ENCODE measurements around the gene KCND2.

The KCND2 gene

DNA sequence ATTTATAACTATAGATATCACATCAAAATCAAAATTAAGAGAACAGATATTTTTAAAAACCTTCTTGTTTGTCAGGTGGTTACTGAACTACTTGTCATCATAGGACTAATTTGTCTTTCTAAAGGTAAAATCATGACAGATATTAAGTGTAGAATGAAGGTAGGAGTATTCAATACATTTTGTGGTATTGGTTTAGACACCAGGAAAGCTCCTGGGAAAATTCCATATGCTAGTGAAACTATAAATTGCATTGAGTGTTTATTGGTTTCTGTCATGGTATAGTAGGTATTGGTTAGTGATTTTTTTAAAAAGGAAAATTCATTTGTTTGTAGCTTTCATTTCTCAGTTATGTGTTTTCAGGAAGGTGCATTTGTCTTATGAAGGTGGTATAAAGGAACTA lies 132.7 kb downstream of the KCND2 start:
- DNase-seq (ENCODE audit: low read depth in 1 of 2, low spot score in 1 of 2), result no peak

DNA sequence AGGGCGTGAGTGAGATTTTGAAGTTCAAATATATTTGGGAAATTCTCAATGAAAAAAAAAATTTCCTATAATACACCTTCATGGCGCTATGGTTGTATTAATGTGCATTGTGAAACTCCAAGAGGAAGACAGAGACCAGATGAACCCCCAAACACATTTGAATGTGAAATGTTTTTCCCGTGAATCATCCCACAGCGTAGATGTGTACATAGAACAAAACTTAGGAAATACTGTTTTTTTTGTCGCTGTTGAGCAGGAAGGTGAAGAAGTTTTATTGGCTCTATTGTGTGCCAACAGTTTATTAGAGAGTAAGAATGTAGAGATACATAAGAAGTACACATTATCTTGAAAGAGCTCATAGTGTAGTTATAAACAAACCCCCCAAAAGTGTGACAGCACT lies 134.0 kb downstream of the KCND2 start:
- no peak for DNase-seq (ENCODE audit: low read depth in 1 of 2, low spot score in 1 of 2)

DNA sequence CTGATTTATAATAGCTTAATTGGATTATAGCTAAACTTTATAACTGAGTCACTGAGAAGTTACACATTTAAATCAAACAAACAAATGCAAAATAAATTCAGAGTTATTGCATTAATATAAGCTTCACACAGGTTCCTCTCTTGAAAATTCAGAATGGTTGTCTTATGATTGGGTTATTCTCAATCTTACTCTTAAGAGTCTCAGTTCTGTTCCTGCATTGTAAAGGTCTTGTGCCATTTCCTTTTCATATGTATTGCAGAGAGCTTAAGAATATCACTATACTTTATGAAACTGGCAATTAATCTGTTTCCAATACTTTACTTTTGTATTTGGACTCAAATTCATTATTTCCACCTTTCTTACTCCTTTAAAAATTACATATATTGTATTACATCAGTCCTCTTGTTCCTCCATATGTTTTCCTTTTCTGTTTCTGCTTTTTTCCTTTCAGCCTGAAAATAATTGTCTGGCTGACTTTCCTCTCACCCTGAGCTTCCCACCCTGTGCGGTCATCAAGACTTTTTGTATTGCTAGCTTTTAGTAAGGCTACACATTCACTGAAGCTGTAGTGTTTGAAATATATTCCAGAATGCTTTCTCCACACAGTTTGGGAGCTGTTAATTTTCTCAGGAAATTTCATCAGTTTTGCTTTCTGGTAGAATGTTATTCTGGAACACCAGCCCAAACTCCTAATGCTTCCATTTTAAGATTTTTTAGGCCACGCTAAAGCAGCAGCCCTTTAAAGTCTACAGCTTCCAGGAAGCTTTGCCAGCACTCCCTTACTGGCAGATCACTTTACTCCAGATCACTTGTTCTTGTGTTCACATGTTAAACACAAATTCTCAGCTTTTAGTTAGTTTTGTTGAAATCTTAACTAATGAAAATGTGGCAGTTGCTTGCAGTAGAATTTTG lies 139.4 kb downstream of the KCND2 start:
- DNase-seq (ENCODE audit: low read depth in 1 of 2, low spot score in 1 of 2), result no peak

DNA sequence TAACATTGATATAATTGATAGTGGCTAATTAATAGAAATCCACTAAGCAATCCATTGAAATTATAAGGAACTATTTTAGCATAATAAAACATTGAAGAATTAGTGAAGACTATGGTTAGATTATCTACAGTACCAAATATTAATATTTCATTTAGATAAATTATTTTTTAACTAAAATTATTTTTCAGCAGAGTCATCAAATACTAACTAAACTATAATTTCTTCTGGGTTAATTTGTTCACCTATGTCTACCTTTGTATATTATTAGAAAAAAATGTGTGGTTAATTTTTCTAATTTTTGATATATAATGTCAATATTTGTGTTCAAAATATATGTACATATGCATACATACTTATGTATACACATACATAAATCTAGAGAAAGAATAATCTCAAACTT lies 140.2 kb downstream of the KCND2 start:
- no peak for DNase-seq (ENCODE audit: low read depth in 1 of 2, low spot score in 1 of 2)

DNA sequence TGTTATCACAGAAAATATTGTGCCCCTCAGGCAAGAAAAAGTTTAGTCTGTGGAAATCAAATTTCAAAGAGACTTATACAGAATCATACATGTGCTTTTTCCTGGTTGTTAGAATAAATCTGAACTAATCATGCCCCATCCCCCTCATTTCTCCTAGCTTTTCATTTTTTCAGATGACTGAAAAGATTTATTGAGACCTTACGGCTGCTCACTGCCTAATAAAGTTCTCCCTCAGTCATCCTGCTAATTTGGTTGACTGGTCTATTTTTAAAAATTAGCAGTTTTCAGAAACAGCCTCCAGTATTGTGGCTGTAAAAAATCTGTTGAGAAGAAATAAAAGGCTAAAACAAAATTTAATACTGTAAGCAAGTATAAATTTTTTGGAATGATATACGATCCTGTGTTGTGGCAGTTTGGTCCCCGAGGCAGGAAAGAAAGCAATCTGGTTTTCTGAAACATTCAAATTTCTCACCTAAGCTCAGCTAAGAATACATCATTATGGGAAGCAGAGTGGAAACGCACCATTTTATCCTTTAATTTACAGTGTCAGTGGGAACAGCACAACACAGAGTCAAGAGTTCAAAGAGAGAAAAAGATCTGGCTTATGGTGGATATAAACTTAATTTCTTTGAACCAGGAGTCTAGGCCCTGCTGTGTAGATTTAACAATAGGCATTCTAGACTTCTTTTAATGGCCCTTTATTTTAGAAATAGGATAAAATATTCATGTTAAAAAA lies 144.4 kb downstream of the KCND2 start:
- DNase-seq (ENCODE audit: low read depth in 1 of 2, low spot score in 1 of 2), result no peak

DNA sequence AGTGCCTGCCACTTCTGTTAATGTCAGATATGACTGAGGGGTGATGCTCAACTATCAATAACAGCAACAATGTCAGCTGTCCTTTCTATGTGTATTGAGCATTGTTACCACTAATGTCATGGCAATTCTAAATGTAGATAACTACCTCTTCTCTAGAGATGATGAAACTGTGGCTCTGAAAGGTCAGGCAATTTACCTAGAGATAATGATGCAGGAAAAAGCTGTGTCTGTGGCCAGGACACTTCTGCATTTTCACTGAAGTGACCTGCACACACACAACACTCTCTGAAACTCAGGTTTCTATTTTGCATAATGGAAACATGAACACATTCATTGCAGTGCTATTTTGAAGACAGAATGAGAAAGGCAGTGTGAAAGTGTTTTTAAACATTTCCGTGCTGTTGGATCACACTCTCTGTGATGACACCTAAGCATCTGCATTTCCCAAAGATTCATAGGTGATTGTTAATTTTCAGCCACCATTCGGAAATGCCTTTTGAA lies 148.2 kb downstream of the KCND2 start:
- DNase-seq (ENCODE audit: low read depth in 1 of 2, low spot score in 1 of 2), result no peak

DNA sequence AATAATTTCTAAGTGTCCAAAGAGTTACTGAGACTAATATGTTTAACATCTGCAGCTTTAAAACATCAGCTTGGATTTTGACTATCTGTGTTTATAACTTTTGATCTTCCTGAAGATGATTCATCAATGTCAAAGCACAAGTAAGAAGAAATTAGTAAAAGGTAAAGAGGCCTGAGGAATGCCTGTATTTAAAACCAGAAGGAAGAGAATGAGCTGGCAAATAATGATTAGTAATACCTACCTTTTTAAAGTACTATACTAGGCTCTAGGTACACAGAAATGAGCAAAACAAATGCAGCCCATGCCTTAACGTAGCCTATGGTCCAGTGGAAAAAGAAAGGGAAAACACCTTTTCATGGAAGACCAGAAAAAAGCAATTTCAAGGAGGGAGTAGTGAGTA lies 158.0 kb downstream of the KCND2 start:
- no peak for DNase-seq (ENCODE audit: low read depth in 1 of 2, low spot score in 1 of 2)

DNA sequence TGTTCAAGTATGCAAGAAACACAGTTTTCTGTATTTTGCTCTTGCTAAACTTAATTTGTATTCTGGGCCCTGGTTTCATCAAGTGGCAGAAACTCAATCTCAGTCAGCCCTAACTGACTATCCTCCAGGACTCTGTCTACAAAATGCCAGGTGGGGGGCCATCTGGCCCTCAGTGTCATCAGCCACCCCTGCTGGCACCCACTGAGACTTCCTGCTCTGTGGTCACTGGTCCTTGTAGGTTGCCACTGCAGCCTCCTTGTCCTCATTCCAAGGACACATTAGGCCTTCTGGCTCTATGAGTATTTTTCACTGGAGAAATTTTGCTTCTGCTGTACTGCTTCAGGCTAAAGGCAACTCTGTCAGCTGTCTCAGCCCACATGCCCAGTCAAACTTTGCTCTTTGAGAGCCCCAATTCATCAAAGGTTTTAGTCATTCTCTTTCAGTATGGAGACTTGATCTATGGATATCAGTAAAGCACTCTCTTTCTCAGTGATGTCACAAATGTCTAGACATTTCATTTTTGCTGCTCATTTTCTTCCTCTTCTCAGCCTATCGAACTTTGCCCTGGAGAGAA lies 163.6 kb downstream of the KCND2 start:
- no peak for DNase-seq (ENCODE audit: low read depth in 1 of 2, low spot score in 1 of 2)

DNA sequence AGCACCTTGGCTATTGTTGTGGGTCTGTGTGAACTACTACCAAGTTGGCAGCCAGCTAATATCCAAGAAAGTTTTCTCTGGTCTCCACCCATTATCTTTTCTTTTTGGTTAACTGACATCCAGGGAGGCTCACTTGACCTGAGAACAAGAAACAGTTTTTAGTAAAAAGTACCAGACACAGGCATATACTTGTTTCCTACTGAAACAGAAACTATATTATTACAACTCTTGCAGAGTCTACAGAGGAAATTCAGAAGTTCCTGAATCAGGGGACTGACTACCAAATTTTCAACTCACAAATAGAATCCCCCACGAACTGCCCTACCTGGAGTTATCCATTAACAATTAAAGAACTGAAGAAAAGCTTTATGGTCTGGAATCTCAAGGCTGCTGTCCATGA lies 168.9 kb downstream of the KCND2 start:
- no peak for DNase-seq (ENCODE audit: low read depth in 1 of 2, low spot score in 1 of 2)

DNA sequence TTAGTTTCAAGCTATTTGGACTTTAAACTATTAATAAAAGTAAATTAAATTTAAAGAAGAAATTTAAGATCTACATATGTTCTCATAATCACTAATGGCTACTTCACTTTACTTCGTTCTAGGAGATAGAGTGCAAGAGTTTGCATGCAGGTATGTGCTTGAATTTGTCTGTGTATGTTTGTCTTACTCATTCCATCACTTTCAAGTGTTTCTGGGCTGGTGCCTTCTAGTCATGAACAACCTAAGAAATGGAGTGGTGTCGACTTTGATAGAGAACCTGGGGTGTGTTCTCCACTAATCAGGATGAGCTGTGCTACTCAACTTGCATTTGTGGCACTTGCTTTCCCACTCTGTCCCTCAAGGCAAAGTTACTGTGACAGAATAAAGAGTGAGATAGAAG lies 169.9 kb downstream of the KCND2 start:
- no peak for DNase-seq (ENCODE audit: low read depth in 1 of 2, low spot score in 1 of 2)

DNA sequence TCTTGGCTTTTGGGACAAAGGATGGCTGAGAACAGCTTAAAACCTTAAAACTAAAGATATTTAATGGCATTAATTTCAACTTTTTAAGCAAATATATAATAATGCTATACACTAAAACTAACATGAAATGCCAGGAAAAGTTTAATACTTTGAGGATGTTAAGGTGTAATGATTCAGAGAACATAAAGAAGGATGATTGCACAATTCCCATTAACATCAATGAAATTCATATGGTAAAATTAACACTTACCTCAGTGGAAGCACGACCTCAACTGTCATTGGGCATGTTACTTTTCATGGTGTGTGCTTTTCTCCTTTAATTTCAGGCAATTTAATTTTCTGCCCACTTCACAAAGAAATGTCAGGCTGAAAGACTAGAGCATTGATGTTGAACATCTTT lies 171.7 kb downstream of the KCND2 start:
- no peak for DNase-seq (ENCODE audit: low read depth in 1 of 2, low spot score in 1 of 2)

DNA sequence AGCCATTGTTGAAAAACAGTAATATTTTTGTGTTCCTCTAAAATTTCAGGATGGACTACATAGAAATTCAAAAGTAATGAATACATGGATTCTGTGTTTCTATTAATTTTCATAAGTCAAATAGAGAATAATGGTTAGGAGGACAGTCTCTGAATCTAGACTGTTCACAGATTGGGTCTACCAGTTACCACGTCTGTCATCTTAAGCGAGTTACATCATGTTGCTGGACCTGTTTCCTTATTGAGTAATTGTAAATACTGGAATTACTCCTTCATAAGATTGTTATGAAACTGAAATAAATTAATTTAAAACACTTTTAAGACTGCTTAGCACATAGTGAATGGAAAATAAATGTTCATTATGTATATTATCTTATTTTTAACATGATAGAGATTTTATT lies 172.3 kb downstream of the KCND2 start:
- no peak for DNase-seq (ENCODE audit: low read depth in 1 of 2, low spot score in 1 of 2)

DNA sequence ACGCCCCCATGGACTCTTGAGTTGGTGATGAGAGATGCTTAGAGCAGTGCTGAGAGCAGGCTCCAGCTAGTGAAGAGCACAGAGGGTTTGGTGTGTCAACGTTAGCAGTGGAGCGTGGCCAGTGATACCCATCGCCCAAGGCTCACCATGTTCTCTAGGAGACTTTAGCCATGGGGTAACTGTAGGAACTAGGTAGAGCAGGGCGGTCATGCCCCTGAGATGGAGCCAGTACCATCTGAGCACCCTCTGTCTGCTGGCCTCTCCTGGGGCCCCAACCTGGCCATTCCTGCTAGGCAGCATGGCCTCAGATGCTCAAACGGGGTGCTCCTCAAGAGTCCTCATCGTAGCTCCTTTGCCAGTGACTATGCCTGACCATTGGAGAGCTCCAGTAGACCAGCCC lies 179.7 kb downstream of the KCND2 start:
- DNase-seq (ENCODE audit: low read depth in 1 of 2, low spot score in 1 of 2), result no peak

DNA sequence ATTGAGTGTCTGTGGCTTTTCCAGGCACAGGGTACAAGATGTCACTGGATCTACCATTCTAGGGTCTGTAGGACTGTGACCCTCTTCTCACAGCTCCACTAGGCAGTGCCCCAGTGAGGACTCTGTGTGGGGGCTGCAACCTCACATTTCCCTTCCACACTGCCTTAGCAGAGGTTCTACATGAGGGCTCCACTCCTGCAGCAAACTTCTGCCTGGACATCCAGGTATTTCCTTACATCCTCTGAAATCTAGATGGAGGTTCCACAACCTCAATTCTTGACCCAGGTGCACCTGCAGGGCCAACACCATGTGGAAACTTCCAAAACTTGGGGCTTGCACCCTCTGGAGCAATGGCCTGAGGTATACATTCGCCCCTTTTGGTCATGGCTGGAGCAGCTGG lies 183.7 kb downstream of the KCND2 start:
- no peak for DNase-seq (ENCODE audit: low read depth in 1 of 2, low spot score in 1 of 2)

DNA sequence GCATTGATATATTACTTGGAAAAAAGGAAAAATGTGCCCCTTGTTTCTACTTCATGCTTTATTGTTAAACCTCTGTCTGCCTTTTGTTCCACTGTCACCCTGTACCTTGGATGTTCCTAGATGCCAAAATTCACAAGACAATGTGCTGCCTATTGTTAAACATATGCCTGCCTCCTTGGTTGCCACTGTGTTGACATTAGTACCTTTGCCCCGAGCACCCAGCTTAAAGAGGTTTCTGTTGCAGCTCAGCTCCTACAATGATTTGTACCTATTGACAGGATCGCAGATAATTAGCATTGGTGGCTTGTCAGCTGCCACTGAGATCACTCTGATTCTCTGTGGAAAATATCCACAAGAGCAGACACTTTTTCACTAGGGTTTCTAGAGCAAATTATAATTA lies 188.0 kb downstream of the KCND2 start:
- DNase-seq (ENCODE audit: low read depth in 1 of 2, low spot score in 1 of 2), result no peak

DNA sequence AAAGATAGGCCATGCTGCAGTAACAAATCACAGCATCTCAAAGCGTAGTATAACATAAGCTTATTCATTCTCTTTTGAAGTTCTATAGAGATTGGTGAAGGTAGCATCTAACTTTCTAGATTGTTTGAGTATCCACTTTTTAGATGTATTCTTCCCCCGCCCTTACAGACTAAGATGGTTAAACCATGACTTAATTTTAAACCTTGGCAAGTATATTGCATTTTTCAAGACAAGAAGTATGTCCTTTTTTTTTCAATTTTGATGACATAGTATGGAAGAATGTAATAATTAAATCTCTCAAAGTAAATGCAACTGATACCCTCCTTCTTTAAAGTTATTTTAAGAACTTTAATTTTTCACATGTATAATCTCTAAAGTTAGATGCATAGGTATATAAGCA lies 190.0 kb downstream of the KCND2 start:
- no peak for DNase-seq (ENCODE audit: low read depth in 1 of 2, low spot score in 1 of 2)

DNA sequence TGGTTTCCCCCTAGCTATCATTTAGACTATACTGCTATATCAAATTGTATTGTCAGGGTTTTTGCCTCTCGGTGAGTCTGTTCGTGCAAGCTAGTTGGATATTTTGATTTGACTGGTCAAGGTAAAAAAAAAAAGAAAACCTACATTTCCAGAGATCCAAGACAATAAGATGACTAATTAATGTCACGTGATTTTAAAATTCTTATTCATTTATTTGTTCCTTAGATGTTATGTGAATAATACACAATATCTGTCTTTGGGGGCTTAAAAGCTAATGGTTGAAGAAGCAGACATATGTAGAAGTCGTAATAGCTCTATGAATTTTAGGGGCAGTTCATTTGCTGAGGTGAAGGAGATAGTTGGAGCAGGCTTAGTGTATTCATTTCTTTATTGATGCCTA lies 191.1 kb downstream of the KCND2 start:
- no peak for DNase-seq (ENCODE audit: low read depth in 1 of 2, low spot score in 1 of 2)

DNA sequence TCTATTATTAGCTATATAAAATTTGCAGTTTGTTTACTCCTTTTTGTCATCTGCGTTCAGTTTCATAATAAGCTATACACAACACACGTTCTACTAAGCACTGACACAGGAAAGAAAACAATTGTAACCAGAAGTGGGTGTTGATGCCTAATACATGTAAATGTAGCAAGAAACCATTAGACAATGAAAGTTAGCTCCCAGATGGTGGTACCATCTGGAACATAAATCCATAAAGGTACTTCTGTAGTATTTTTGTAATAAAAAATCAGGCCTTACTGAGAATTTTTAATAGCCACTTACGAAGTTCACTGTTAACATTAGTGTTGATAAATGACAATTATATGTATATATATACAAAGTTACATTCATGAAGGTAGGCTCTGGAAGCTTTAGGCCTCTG lies 194.7 kb downstream of the KCND2 start:
- no peak for DNase-seq (ENCODE audit: low read depth in 1 of 2, low spot score in 1 of 2)

DNA sequence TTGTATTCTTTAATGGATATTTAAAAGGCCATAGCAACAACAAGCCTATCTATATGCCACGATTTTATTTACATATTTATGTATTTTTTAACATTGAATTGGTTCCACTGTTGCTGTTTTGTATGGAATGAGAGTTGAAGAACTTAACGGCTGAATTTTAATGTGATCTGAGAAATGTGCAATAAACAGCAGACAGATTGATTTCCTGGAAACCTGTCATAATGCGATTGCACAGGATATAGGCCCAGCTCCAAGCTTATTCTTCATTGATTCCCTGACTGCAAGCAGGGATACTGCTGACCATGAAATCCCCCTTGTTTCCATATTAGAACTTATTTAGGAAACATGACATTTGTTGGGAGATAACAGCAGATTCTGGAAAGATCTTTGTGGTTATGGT lies 195.6 kb downstream of the KCND2 start:
- no peak for DNase-seq (ENCODE audit: low read depth in 1 of 2, low spot score in 1 of 2)

DNA sequence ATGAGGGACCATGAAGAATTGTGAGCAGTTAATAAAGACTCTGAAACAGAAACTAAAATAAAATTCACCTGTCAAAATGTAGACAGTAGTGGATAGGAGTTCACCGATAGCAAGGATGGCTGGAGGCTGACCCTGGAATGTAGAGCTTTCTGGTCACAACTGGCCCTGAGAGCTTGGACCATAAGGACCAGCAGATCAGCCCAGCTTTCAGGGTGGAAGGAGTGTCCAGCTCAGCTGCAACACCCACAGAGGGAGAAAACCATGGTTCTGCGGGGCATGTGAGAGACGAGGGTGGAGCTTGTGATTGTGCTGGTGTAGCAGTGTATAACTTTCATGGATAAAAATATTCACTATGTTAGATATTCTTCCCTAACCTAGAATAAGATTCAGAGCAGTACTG lies 199.9 kb downstream of the KCND2 start:
- no peak for DNase-seq (ENCODE audit: low read depth in 1 of 2, low spot score in 1 of 2)

DNA sequence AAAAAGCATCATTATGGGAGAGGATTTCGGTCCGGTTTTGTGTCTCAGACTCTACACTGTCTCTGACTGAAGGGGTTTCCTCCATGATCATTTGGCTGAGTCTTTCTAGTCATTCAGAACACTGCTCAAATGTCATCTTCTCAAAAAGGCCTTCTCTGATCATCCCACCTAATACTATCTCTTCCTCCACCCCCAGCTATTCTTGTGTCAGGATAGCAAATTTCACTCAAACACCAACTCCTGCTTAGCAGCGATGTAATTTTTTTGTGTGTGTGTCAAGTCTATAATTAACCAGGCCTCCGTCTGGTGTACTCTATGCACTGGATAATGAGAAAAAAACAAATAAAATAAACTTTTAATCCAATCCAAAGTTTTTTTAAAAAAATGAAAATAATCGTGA lies 200.4 kb downstream of the KCND2 start:
- no peak for DNase-seq (ENCODE audit: low read depth in 1 of 2, low spot score in 1 of 2)

DNA sequence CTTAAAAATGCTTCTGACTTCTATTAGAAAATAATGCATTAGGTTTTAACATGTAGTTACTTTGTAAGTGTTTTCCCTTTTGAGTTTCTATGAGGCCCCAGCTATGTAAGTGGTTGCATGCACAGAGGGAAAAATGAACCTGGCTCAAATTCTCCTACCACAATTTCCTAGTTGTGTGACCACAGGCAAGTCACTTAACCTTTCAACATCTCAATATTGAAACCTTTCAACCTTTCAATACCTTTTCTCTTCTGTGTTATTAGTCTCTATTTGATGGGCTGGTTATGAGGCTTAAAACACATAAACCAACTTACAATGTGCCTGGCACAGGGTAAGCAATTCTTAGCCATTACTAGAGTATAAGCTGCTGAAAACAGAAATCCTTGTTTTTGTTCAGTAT lies 203.0 kb downstream of the KCND2 start:
- DNase-seq (ENCODE audit: low read depth in 1 of 2, low spot score in 1 of 2), result no peak

Measured in activated CD4-positive, alpha-beta T cell treated with anti-CD3 and anti-CD28 coated beads, Interleukin-2, amount 50 U/mL, for 24 hours (primary cell).